GM12891 (cell line): ENCODE measurements around the gene ZNF48.

ENCODE experiments used
- POLR2A ChIP-seq: IDR thresholded peaks from 2 replicates; pipeline ENCODE4 v1.6.1; 2011; ENCODE audit warnings: low read depth, low read length, control low read depth
- POLR2AphosphoS5 ChIP-seq: IDR thresholded peaks from 2 replicates; pipeline ENCODE4 v1.6.1; 2011; ENCODE audit warnings: low read depth, low read length, control low read depth

- no peak for TF ChIP-seq POLR2AphosphoS5
- no peak for TF ChIP-seq POLR2A
These were observed 21.7 kb downstream of the ZNF48 start for GRCh38 chr16:30416624-30417528.
